AG04449 (cell line): ENCODE results near the gene SORCS1.

ENCODE experiments used
- CTCF ChIA-PET: fragments of 350-600 bp; formaldehyde crosslinking; extraction: SDS; loops from one replicate; lab custom pipeline; 2021; ENCODE audit warnings: antibody characterized with exemption; lab: Yijun Ruan, JAX
- POLR2A ChIA-PET: fragments of 400-600, 350-600 bp; formaldehyde crosslinking; extraction: SDS; loops from one replicate; lab custom pipeline; 2020; ENCODE audit warnings: antibody characterized with exemption, inconsistent platforms; lab: Yijun Ruan, JAX
- DNase-seq: peaks from one replicate; pipeline ENCODE4 v3.0.0-alpha.2; 2010; ENCODE audit warnings: low read depth, low spot score
- H3K4me3 ChIP-seq: 2 replicates; pipeline ENCODE4 v1.5.1; 2011; ENCODE audit warnings: low read depth, mild to moderate bottlenecking, control low read depth, low read length
- CTCF ChIP-seq: IDR thresholded peaks from one replicate; pipeline ENCODE4 v1.5.1; 2011; ENCODE audit warnings: mild to moderate bottlenecking, moderate library complexity, low read length, control low read depth, inconsistent platforms; ENCODE audit not compliant: insufficient read depth; ENCODE audit errors: missing control alignments

The SORCS1 gene

GRCh38 chr10:106908225-106908624 is 256.3 kb downstream of the SORCS1 start:
- ChIA-PET CTCF (no interaction called here), POLR2A (no interaction called here)
- no peak overlapping the region for H3K4me3 ChIP-seq
- TF ChIP-seq CTCF, result no peak
- DNase-seq, result no peak

GRCh38 chr10:106904209-106904608 is 260.3 kb downstream of the SORCS1 start:
- no peak for TF ChIP-seq CTCF
- no peak for DNase-seq
- CTCF ChIA-PET, result no interaction called here
- H3K4me3 ChIP-seq, result no peak overlapping the region
- POLR2A ChIA-PET, result no interaction called here

DNA sequence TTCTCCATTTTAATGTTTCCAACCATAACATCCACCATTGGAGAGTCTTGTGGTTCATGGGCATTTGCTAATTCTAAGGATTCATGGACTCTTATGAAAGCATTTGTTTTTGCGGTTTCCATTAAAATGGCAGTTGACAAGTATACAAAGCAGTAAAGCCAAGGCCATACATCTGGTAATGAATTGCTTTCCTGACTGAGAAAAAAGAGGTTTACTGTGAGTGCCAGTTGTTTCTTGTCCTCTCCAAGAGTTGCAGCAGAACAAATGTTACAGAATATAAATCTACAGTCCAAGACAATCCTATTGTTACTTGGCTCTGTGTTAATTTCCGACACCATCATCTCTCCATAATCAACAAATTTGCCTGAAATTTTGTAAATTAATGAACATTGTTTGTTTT is 261.3 kb downstream of the SORCS1 start:
- no peak for DNase-seq
- TF ChIP-seq CTCF, result no peak
- H3K4me3 ChIP-seq, result no peak overlapping the region
- POLR2A ChIA-PET, result no interaction called here
- CTCF ChIA-PET, result no interaction called here

GRCh38 chr10:106900016-106900652 is 264.4 kb downstream of the SORCS1 start:
- ChIA-PET CTCF (no interaction called here), POLR2A (no interaction called here)
- no peak for TF ChIP-seq CTCF
- no peak for DNase-seq
- no peak overlapping the region for H3K4me3 ChIP-seq

DNA sequence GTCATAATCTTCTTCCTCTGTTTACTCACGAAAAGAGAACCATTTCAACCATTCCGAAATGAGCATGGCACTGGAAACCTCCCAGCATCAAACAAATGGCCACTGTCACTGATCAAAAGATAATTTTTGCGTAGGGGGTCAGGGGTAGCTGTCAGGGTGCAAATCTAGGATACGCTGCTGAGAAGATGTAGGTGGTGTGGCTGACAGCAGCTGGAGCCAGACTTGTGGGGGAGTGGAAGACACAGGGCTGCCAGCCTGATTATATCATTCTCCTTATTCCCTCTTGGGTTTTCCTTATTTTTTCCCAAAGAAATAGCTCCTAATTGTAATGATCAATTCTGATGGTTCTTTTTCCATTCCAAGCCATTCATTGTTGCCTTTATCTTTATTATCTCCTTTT is 266.1 kb downstream of the SORCS1 start:
- DNase-seq, result no peak
- no peak overlapping the region for H3K4me3 ChIP-seq
- CTCF ChIA-PET, result no interaction called here
- TF ChIP-seq CTCF, result no peak
- POLR2A ChIA-PET, result no interaction called here

DNA sequence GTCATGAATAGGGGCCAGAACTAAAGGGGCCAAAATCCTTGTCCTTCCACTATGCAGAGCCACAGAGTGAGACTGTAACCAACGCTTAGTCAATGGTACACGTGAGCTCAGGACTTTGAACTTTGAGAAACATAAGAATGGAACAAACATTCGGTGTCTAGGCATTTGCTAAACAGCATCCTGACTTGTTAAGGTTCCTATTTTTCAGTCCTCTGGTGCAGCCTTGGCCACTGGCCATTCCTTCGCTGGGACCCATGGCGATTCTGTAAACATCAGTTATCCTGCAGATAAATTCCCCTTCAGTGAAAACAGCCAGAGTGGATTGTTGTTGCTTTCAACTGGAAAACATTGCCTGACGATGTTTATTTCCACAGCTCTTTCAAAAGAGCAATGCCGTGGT is 266.8 kb downstream of the SORCS1 start:
- no peak for TF ChIP-seq CTCF
- DNase-seq, result no peak
- no peak overlapping the region for H3K4me3 ChIP-seq
- POLR2A ChIA-PET, result no interaction called here
- CTCF ChIA-PET, result no interaction called here
